GM12878 (cell line): ENCODE data around the gene OPCML. TPM values are rescaled to one million over a fixed set of nuclear protein-coding genes. Genes with fewer than 3 reads are reported as not detected.

Experiments
- ATAC-seq: fragments of 200-7000 bp; cut with Tn5 transposase; 3 replicates; pipeline ENCODE4 v1.9.1; 2020; ENCODE audit warnings: mild to moderate bottlenecking, moderate library complexity
- BruUV-seq: library from RNA; stranded (reverse); fragments of 400-500 nt; replicated peaks from 2 replicates; lab custom pipeline; 2021; lab: Mats Ljungman, UMichigan
- CTCF ChIA-PET: fragments of 300-600 bp; sonication (Branson Sonifier 250); formaldehyde crosslinking; extraction: SDS; loops from one replicate; lab custom pipeline; 2021; ENCODE audit warnings: inconsistent platforms; lab: Yijun Ruan, JAX
- POLR2A ChIA-PET: fragments of 350-600 bp; formaldehyde crosslinking; extraction: SDS; loops from one replicate; lab custom pipeline; 2021; ENCODE audit warnings: inconsistent platforms; lab: Charles Lee
- RAD21 ChIA-PET: fragments of 300-600 bp; sonication (Branson Sonifier 250); formaldehyde crosslinking; loops from one replicate; lab custom pipeline; 2023; ENCODE audit warnings: antibody characterized with exemption; ENCODE audit not compliant: unreplicated experiment; lab: Charles Lee
- SMC1A ChIA-PET: fragments of 300-600 bp; sonication (Branson Sonifier 250); formaldehyde crosslinking; loops from one replicate; lab custom pipeline; 2023; ENCODE audit not compliant: unreplicated experiment, uncharacterized antibody; lab: Charles Lee
- DNase-seq: peaks from one replicate; pipeline ENCODE4 v3.0.0-alpha.2; 2011; ENCODE audit warnings: low read depth, low spot score
- FAIRE-seq: peaks from 3 replicates; lab custom pipeline; 2011; peaks lifted over from hg19 to GRCh38; lab: Jason Lieb, UNC
- H2AFZ ChIP-seq: 2 replicates; pipeline ENCODE4 v1.6.0; 2011; ENCODE audit warnings: low read depth, low read length, control low read depth; ENCODE audit not compliant: control insufficient read depth
- H3K27ac ChIP-seq: 2 replicates; pipeline ENCODE4 v1.5.1; 2011; ENCODE audit warnings: control low read depth; ENCODE audit not compliant: control insufficient read depth, insufficient read depth
- H3K27me3 ChIP-seq, 2 experiments: replicated peaks in 1 of 2; 2 replicates each; pipeline versions ENCODE4 v1.6.0 to v1.6.1; 2011; ENCODE audit warnings: low read length in 1 of 2; ENCODE audit not compliant: control insufficient read depth in 2 of 2, insufficient read depth in 2 of 2
- H3K36me3 ChIP-seq, 2 experiments: 2 replicates each; pipeline ENCODE4 v1.5.1; 2011; ENCODE audit warnings: low read length in 1 of 2; ENCODE audit not compliant: control insufficient read depth in 2 of 2, insufficient read depth in 2 of 2
- H3K4me1 ChIP-seq: 2 replicates; pipeline ENCODE4 v1.6.1; 2011; ENCODE audit warnings: mild to moderate bottlenecking, low read length, moderate library complexity, mixed read lengths; ENCODE audit not compliant: control insufficient read depth, insufficient read depth
- H3K4me2 ChIP-seq: 2 replicates; pipeline ENCODE4 v1.6.0; 2011; ENCODE audit warnings: control low read depth; ENCODE audit not compliant: control insufficient read depth, insufficient read depth
- H3K4me3 ChIP-seq: fragments of 200-600 bp; sonication (generic); 2 replicates; pipeline ENCODE4 v1.5.1; 2016
- H3K79me2 ChIP-seq: 2 replicates; pipeline ENCODE4 v1.6.0; 2011; ENCODE audit warnings: low read length; ENCODE audit not compliant: control insufficient read depth, insufficient read depth
- H3K9ac ChIP-seq: 2 replicates; pipeline ENCODE4 v1.8.0; 2011; ENCODE audit warnings: low read length, control low read depth, mixed read lengths; ENCODE audit not compliant: control insufficient read depth, insufficient read depth
- H3K9me3 ChIP-seq: replicated peaks from 3 replicates; pipeline ENCODE4 v1.5.1; 2011; ENCODE audit warnings: mild to moderate bottlenecking, low read length; ENCODE audit not compliant: control insufficient read depth, insufficient read depth
- H4K20me1 ChIP-seq: 2 replicates; pipeline ENCODE4 v1.6.0; 2011; ENCODE audit not compliant: control insufficient read depth, insufficient read depth
- CBX3 ChIP-seq: fragments of 200-600 bp; sonication (generic); IDR thresholded peaks from 2 replicates; pipeline ENCODE4 v1.6.1; 2016; ENCODE audit warnings: low read depth, borderline replicate concordance
- CHD2 ChIP-seq: IDR thresholded peaks from 2 replicates; pipeline ENCODE4 v1.6.1; 2011; ENCODE audit warnings: low read depth, low read length, improper control_type of control experiment, borderline replicate concordance
- CHD4 ChIP-seq: fragments of 200-600 bp; sonication (generic); IDR thresholded peaks from 2 replicates; pipeline ENCODE4 v1.6.1; 2016; ENCODE audit warnings: mild to moderate bottlenecking
- DPF2 ChIP-seq: fragments of 450-650 bp; IDR thresholded peaks from 2 replicates; pipeline ENCODE4 v1.6.1; 2017; ENCODE audit warnings: mild to moderate bottlenecking
- IRF3 ChIP-seq: fragments of 450-650 bp; IDR thresholded peaks from 2 replicates; pipeline ENCODE4 v1.6.1; 2014; ENCODE audit warnings: mild to moderate bottlenecking
- IRF4 ChIP-seq: IDR thresholded peaks from 2 replicates; pipeline ENCODE4 v1.6.1; 2011; ENCODE audit warnings: low read depth, low read length
- PAX5 ChIP-seq: IDR thresholded peaks from 2 replicates; pipeline ENCODE4 v1.6.1; 2011; ENCODE audit warnings: low read depth, low read length, borderline replicate concordance
- RB1 ChIP-seq: fragments of 450-650 bp; formaldehyde crosslinking; IDR thresholded peaks from 2 replicates; pipeline ENCODE4 v1.6.1; 2017; ENCODE audit warnings: mild to moderate bottlenecking, borderline replicate concordance
- SRF ChIP-seq, 2 experiments: IDR thresholded peaks; 2 replicates each; pipeline ENCODE4 v1.6.1; 2011; ENCODE audit warnings: low read depth in 2 of 2, low read length in 2 of 2, mild to moderate bottlenecking in 1 of 2, moderate library complexity in 1 of 2
- SUPT20H ChIP-seq: IDR thresholded peaks from 2 replicates; pipeline ENCODE4 v1.6.1; 2011; ENCODE audit warnings: low read depth, mild to moderate bottlenecking, low read length, moderate library complexity, borderline replicate concordance; ENCODE audit not compliant: control insufficient read depth
- SUZ12 ChIP-seq: fragments of 200-600 bp; sonication (generic); IDR thresholded peaks from one replicate; pipeline ENCODE4 v1.6.1; 2018; ENCODE audit warnings: antibody characterized with exemption, mild to moderate bottlenecking; ENCODE audit not compliant: unreplicated experiment
- TCF12 ChIP-seq: IDR thresholded peaks from 2 replicates; pipeline ENCODE4 v1.6.1; 2011; ENCODE audit warnings: low read depth, mild to moderate bottlenecking, low read length
- ZNF622 ChIP-seq: fragments of 450-650 bp; IDR thresholded peaks from 2 replicates; pipeline ENCODE4 v1.6.1; 2017; ENCODE audit warnings: mild to moderate bottlenecking, inconsistent platforms
- WGBS: methylation state at CpG from one replicate; pipeline ENCODE4 v1.1.6; 2016; ENCODE audit warnings: low lambda C conversion rate; ENCODE audit not compliant: insufficient replicate concordance, insufficient coverage; ENCODE audit errors: missing lambda C conversion rate; 5-methylcytosine and 5-hydroxymethylcytosine counted together
- in situ Hi-C: fragments of 300-500 bp; cut with MboI; formaldehyde crosslinking; loops from 9 replicates; pipeline ENCODE4 v1.14.3; 2018; ENCODE audit warnings: mixed read lengths
- intact Hi-C: fragments of 100-400 bp; cut with micrococcal nuclease; formaldehyde crosslinking; loops from one replicate; pipeline ENCODE4 v1.14.2; 2022; ENCODE audit not compliant: unreplicated experiment
- polyA plus RNA-seq, 11 experiments: library from polyadenylated mRNA; depleted of rRNA in 4 of 11; unstranded in 6 of 11; stranded (reverse) in 5 of 11; fragments of >200 nt; fragmentation: Nextera tagmentation in 4 of 11; fragmentation: Illumina TruSeq in 1 of 11; extraction: Ambion mirVana in 4 of 11; extraction: Trizol in 1 of 11; gene quantifications; 1 replicate in 1 of 11; 2 replicates in 10 of 11; pipeline versions ENCODE4 v1.2.1 to v1.2.3, GENCODE V29; 2011 to 2016; ENCODE audit warnings: inconsistent platforms in 2 of 11, missing spikeins in 2 of 11, low read depth in 1 of 11
- total RNA-seq, 4 experiments: library from RNA; depleted of rRNA in 3 of 4; stranded (reverse); fragments of >200 nt in 3 of 4; fragmentation: Illumina TruSeq in 1 of 4; extraction: Trizol in 1 of 4; gene quantifications; 2 replicates each; pipeline versions ENCODE4 v1.2.1 to v1.2.3, GENCODE V29; 2013 to 2021
- TF ChIP-seq, protein P1 (sequence below): fragments of 150-350 bp; IDR thresholded peaks from 2 replicates; pipeline ENCODE4 v1.6.1; 2016; ENCODE audit warnings: low read depth, low read length
- TF ChIP-seq, protein P2 (sequence below): fragments of 450-650 bp; IDR thresholded peaks from 2 replicates; pipeline ENCODE4 v1.6.1; 2017; ENCODE audit warnings: antibody characterized with exemption, mild to moderate bottlenecking, moderate library complexity

OPCML gene
- total and polyA plus RNA-seq, 10 of the 15 experiments (the other 5 are each of a cell fraction or from before 2014, with no cell fraction given), result 0.84 TPM; not detected in 9

GRCh38 chr11:133154076-133154475, 378.2 kb downstream of the OPCML start:
- no peak for FAIRE-seq
- ChIA-PET POLR2A (no interaction called here), RAD21 (no interaction called here), CTCF (no interaction called here), SMC1A (no interaction called here)
- Histone ChIP-seq H3K9me3 (no peaks in the 10 kb centered on the region), H3K9ac (no peak overlapping the region), H2AFZ (no peak overlapping the region), H3K36me3 (no peaks in the 10 kb centered on the region), H3K27me3 (peaks cover 3 to 6% of the 10 kb centered on the region in 2 experiments; a peak in 3 of 4 replicates), H3K27ac (no peak overlapping the region), H3K4me3 (no peak overlapping the region), H3K4me1 (no peaks in the 10 kb centered on the region), H3K79me2 (no peaks in the 10 kb centered on the region), H3K4me2 (no peak overlapping the region), H4K20me1 (no peaks in the 10 kb centered on the region)
- ATAC-seq, result no peak
- DNase-seq, result no peak
- in situ Hi-C loops (no loop called here), intact Hi-C loops (no loop called here)
- TF ChIP-seq IRF4 (no peak), SUZ12 (no peak), DPF2 (no peak), CHD4 (no peak), PAX5 (no peak), RB1 (no peak), ZNF622 (no peak), SRF (IDR thresholded peaks at IDR 0.05; ENCODE audit: low read depth in 2 of 2, low read length in 2 of 2) (no peak), IRF3 (no peak), CHD2 (no peak), SUPT20H (no peak), CBX3 (no peak), TCF12 (no peak)
- TF ChIP-seq, protein P1, sequence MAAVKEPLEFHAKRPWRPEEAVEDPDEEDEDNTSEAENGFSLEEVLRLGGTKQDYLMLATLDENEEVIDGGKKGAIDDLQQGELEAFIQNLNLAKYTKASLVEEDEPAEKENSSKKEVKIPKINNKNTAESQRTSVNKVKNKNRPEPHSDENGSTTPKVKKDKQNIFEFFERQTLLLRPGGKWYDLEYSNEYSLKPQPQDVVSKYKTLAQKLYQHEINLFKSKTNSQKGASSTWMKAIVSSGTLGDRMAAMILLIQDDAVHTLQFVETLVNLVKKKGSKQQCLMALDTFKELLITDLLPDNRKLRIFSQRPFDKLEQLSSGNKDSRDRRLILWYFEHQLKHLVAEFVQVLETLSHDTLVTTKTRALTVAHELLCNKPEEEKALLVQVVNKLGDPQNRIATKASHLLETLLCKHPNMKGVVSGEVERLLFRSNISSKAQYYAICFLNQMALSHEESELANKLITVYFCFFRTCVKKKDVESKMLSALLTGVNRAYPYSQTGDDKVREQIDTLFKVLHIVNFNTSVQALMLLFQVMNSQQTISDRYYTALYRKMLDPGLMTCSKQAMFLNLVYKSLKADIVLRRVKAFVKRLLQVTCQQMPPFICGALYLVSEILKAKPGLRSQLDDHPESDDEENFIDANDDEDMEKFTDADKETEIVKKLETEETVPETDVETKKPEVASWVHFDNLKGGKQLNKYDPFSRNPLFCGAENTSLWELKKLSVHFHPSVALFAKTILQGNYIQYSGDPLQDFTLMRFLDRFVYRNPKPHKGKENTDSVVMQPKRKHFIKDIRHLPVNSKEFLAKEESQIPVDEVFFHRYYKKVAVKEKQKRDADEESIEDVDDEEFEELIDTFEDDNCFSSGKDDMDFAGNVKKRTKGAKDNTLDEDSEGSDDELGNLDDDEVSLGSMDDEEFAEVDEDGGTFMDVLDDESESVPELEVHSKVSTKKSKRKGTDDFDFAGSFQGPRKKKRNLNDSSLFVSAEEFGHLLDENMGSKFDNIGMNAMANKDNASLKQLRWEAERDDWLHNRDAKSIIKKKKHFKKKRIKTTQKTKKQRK, result no peak
- TF ChIP-seq, protein P2, sequence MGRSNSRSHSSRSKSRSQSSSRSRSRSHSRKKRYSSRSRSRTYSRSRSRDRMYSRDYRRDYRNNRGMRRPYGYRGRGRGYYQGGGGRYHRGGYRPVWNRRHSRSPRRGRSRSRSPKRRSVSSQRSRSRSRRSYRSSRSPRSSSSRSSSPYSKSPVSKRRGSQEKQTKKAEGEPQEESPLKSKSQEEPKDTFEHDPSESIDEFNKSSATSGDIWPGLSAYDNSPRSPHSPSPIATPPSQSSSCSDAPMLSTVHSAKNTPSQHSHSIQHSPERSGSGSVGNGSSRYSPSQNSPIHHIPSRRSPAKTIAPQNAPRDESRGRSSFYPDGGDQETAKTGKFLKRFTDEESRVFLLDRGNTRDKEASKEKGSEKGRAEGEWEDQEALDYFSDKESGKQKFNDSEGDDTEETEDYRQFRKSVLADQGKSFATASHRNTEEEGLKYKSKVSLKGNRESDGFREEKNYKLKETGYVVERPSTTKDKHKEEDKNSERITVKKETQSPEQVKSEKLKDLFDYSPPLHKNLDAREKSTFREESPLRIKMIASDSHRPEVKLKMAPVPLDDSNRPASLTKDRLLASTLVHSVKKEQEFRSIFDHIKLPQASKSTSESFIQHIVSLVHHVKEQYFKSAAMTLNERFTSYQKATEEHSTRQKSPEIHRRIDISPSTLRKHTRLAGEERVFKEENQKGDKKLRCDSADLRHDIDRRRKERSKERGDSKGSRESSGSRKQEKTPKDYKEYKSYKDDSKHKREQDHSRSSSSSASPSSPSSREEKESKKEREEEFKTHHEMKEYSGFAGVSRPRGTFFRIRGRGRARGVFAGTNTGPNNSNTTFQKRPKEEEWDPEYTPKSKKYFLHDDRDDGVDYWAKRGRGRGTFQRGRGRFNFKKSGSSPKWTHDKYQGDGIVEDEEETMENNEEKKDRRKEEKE, result no peak
- WGBS, result 21% methylated on average over 8 of the region's 8 CpGs
- no TSS peak for BruUV-seq
